Stimulated activated CD8-positive, alpha-beta memory T cell treated with anti-CD3 and anti-CD28 coated beads, Interleukin-7, amount 100 ng/mL, for 48 hours (primary cell): ENCODE measurements around the gene GID8.

Experiments used
- DNase-seq, 2 donors: peaks; one replicate each; pipeline ENCODE4 v3.0.0-alpha.2; 2020; ENCODE audit warnings: low read depth in 1 of 2; ENCODE audit errors: extremely low read depth in 1 of 2

The GID8 gene

GRCh38 chr20:62941792-62942191, 3.8 kb downstream of the GID8 start:
- DNase-seq: no peak

GRCh38 chr20:62942456-62942855, 4.5 kb downstream of the GID8 start:
- no peak for DNase-seq

- no peak for DNase-seq
These were observed 5.4 kb downstream of the GID8 start for GRCh38 chr20:62943396-62943795.

GRCh38 chr20:62944184-62944583, 6.2 kb downstream of the GID8 start:
- no peak for DNase-seq

- DNase-seq: no peak
These were observed 6.8 kb downstream of the GID8 start for GRCh38 chr20:62944746-62945145.

DNA sequence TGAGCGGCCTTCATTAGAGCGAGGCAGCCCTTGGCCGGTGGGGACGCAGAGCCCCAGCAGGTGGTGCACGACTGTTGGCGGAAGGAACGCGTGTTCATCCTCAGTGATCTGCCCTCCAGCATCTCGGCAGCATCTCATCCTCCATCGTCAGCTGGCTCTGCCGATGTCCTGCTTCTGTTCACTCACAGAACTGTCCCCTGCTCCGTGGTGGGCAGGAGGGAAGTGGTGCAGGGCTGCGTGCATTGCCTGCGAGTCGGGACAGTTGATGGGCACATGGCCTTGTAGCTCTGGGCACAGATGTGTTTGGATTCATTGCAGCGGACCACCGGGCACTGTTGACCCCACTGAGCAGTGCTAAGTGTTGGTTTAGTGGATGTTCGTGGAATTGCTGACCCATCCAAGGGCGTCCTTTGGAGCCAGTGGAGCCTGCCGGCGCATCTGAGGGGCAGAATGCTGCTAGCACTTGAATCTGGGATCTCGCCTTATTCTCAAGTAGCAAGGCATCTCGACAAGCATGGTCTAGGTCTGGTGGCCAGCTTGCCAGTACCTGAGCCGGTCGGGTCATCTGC, 7.9 kb downstream of the GID8 start:
- DNase-seq: no peak

DNA sequence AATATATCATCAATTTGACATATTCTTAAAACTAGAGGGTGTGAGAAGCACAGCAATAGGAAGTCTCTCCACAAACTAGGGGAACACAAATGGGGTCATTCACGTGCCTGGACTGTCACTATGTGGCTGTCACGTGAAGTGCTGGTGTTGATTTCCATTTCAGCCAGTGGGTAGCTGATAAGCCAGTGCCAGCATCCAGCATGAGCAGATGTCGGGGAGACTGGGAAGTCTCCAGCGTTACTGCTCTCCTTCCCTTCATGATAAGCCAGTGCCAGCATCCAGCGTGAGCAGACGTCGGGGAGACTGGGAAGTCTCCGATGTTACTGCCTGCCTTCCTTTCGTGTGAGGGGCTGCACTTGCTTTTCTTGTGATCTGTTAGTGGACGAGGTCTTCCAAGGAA, 9.0 kb downstream of the GID8 start:
- DNase-seq: no peak

DNA sequence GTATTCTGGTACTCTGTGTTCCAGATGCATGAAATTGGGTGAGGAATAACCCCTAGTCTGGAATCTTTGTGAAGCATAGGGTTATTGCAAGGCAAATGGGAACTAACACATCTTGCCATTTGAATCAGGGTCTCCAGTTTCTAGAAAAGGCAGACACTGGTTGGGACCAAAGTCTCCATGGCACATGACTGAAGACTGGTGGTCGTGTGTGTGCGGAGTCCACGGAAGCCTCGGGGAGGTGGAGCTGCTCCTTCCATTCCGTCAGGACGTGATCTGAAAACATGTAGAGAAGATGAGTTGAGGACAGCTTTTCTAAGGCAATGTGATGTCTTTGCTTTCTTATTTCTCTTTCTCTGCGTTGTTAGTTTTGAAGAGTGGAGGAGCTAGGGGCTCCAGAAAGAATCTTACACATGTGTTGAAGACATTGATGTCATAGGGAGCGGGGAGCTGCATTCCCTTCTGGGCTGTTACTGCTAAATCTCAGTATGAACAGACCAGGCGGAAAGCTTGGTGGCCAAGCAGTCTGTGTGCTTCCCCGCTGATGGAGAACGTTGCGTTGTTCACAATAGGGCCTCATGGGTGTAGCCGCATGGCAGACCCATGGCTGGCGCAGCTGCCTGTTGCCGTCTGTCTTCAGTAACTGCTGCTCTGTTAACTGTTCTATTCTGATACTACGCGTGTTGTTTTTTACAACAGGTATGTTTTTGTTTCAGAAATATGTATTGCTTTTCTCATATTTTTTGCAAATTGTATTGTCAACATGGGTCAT, 9.8 kb downstream of the GID8 start:
- DNase-seq: no peak

DNA sequence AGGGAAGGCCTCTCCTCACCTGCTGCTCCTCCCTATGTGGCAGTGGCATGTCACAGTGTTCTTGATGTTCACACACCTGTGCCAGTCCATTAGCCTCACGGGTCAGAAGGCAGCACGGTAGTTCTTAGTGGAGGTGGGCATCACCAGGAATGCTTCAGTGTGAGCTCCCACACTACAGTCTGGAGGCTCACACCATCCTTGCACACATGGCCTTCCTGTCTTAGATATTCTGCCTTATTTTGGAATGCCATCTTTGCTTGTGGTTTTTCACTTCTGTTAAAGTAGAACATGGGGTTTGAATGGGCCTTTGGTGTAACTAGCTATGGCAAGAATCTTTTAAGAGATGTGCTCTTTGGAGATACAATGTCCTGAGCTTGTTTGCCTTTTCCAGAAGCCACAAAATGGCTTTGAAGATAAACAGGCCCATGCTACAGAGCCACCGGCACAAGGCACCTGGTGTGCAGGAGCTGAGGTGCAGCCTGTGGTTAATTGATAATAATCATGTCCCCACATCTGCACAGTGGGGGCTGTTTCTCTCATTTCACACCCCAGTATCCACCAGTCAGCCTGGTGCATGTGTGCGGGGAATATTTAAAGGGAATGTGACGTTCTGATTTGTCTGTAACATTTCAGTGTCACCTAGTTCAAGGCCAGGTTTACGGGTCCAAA, 11.3 kb downstream of the GID8 start:
- DNase-seq: no peak

DNA sequence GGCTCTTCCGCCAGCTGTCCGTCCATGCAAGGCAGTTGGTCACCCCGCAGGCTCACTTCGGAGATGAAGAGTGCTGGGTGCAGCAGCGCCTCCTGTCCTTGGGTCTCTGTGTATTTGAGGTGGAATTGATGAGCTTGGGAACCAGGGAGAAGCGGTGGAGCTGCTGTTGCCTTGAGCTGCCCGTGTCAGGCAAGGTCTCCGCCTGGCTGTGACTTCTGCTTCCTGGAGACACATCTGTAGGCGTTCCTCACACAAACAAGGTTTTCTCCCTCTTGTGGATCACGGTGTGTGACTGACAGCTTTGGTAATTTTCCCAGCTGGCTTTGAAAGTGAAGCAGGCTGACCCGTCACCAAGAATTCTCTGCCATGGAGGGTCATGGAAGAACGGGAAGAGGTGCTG, 12.0 kb downstream of the GID8 start:
- no peak for DNase-seq

DNA sequence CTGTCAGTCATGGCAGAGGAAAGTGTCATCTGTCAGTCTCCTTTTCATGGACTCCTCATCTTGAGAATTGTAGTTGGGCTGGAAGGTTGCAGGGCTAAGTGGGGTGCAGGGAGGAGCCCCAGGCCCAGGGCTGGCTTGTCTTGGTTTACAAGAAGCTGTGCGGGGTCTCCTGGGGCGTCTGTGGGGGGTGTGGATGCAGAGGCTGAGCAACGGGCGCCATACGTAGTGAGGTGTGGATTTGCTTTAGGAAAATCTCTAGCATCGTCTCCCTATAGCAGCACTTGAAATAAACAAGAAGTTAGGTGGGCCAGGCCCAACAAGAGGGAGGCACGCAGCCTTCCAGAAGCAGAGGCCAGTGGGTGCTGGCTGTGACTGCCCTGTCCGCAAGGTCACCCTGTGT, 12.8 kb downstream of the GID8 start:
- DNase-seq: no peak

DNA sequence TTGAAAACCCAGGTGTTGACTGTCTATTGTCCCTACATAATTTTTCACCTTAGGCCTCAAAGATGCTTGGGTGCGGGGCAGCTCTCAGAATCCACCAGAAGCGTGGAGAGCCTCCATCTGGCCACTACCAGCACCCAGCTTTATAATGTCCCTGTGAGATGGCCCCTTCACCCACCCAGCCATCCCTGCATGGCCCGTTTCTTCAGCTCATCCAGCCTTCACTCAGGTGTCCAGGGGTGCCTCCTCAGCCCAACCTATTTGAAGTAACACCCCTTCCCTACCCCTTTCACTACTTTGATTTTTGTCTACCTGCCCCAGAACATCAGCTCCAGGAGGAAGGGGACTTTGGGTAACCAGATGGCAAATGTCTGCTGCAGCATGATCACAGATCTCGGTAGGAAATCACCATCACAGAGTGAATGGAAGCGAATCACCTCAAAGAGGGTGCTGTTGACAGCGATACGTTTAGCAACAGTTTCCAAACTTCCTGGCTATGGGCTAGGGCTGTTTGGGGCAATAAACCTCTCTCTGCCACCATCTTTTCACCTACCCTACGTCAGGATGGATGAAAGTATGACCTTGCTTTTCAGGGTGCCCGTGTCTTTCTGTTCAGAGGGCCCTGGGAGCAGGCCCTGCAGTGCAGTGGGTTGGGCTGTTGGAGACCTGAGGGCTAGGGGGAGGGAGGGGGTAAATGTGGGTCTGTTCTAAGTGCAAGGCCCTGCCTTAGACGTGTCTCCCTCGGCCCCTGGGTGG, 13.4 kb downstream of the GID8 start:
- DNase-seq: no peak

DNA sequence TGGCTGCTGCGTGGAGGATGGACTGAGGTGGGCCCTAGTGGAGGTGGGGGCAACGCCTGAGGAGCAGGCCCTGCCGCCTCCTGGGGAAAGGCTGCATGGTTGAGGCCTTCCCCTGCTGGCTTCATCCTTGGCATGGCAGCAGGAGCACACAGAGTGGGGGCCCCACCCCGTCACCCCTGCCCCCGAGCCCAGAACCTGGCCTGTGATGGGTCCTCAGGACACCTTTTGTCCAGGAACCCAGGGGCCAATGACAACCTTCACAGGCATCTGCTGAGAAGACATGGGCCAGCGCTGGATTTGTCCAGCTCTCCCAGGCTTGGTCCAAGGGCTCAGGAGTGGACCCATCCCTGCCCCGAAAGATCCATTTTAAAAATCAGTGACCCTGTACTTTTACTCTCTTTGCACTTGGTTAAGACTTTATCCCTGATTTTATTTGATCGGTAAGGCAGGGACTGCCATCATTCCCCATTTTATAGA, 14.0 kb downstream of the GID8 start:
- no peak for DNase-seq

DNA sequence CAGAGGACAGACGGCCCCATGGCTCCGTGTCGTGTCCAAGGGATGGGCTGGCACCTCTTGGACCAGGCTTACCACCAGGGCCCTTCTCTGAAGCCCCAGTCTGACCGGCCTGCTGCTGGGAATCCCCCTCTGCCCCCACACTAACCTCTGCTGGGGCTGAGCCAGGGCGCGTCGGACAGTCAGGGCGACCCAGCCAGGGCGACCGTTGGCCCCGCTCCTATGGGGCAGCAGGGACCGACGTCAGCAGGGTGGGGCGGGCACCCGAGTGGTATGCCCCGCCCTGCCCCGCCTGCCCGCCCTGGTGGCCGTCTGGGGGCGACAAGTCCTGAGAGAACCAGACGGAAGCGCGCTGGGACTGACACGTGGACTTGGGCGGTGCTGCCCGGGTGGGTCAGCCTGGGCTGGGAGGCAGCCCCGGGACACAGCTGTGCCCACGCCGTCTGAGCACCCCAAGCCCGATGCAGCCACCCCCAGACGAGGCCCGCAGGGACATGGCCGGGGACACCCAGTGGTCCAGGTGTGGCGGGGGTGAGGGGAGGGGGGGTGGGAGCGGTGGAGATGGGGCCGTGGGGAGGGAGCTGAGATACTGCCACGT, 14.5 kb downstream of the GID8 start, which contains the start of gene SLC17A9:
Gene SLC17A9 (plus strand): TSS at position 337 of the 595 bp plus-strand sequence. CDS start 122 bp downstream, at position 459.
- DNase-seq: peak; percentile 61 to 73

DNA sequence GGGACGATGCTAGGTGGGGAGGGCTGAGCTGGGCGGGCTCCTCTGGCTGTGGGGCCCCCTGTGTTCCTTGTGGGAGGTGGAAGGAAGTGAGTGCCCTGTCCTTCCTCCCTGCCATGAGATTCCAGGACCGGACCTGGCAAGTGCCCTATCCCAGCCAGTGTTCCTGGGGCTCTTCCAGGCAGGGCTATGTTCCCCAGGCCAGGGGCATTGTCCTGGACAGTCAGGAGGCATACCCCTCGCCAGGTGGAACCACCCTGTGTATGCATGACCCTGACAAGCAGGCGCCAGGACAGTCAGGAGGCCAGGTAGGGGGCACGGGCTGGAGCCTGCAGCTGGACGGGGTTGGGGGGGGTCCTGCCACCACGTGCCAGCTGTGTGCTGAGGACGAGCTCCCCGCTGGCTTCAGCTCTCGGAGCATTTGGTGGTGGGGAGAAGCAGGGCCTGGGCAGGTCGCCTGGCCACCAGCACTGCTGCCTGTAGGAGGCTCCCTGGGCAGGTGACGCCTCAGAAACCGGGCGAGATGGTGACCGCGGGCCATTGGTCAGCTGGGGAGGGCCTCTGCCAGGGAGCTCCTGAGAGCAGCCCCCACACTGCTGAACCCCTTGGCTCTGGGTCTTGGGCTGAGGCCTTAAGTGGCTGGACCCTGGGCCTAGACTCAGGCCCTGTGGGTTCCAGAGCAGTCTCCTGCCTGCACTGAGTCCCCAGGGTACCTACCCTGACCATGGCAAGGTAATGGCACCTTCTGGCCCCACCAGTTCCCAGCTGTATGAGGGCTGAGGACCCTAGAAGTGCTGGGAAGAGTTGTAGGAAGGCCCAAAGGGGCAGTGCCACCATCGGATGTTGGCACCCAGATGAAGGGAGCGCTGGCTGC, 15.3 kb downstream of the GID8 start:
- no peak for DNase-seq

DNA sequence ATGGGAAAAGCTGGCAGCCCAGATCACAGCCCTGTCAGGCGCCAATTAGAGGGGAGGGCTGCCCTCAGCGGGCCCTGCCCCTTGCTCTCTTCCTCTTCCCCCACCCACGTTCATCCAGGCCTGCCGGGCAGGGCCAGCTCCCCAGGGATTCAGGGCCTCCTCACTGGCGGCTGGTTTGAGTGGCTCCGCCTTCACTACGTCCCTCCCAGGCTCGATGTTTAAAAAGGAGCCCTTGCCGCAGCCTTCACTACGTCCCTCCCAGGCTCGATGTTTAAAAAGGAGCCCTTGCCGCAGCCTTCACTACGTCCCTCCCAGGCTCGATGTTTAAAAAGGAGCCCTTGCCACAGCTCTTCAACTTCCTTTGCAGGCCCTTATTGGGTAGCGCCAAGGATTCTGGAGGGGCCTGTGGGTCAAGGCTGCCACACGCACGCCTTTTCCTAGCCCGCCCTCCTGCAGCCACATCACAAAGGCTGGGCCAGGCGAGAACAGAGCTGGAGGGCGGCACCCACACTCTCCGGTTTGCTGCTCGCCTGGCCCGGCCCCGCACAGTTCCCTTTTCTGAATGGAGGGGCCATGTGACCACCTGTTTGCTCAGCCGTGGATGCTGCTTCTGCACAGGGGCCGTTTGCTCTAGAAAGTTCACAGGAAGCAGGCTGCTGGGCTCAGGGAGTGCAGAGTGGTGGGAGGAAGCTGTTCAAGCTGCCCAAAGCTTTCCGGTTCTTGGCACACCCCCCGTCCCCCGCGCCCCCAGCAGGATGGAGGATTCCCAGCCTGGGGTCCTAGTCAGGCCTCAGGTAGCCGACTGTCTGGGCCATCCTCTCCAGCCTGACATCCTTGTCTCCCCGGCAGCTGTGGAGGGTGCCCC, 16.1 kb downstream of the GID8 start:
- DNase-seq: peak; percentile 27 to 53

DNA sequence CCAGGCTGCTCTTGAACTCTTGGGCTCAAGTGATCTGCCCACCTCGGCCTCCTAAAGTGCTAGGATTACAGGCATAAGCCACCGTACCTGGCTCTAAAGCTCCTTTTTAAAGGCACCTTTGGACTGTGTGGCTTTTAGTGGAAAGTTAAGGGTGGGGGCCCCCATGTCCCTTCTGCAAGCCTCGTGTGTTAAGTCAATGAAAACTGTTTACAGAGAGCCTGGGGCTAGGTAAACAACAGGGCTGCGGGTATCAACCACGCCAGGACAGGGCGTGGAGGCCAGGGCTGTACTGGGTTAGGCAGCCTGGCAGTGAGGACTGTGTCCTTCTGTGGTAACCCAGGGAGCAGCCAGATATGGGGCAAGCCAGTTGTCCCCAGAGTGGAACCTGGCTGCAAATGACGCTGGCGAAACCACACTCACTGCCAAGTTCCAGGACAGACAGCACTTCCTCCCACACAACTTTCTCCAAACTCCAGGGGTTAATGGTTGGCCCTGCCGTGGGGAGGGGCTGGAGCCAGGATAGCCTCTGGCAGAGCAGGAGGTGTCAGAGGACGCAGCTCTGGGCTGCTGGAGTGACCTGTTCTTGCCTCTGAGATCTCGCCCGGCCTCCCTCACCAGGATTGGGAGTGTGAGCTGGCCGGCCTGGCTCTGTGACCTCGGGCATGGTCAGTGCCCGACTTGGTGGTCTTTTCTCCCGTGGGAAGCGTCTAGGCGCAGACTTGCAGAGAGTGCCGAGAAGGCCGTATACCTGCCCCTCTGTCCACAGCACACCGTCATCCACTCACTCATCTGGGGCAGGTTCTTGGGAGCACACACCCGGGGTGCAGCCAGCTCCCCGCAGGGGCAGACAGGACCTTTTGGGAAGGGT, 17.8 kb downstream of the GID8 start:
- no peak for DNase-seq
